ENCODE data around the gene CXCL10.

CXCL10 gene

GRCh38 chr4:76035141-76035540 is 11.8 kb upstream of the CXCL10 start:
- Histone ChIP-seq H3K27ac (no peak overlapping the region), H3K4me3 (no peak overlapping the region)

- no peak overlapping the region for H3K4me3 ChIP-seq
- H3K27ac ChIP-seq, result no peak overlapping the region
These were observed 6.0 kb upstream of the CXCL10 start for GRCh38 chr4:76029300-76029699.

- H3K4me3 ChIP-seq, result peak overlapping the region in 3 of 7 experiments; percentile 3 to 14 (median 10)
- H3K27ac ChIP-seq, result peak overlapping the region in 5 of 21 experiments; percentile 30 to 67 (median 33)
These were observed 5.1 kb upstream of the CXCL10 start for GRCh38 chr4:76028350-76028765.

GRCh38 chr4:76024065-76024464 is 768 bp upstream of the CXCL10 start:
- H3K4me3 ChIP-seq, result no peak overlapping the region
- H3K27ac ChIP-seq, result no peak overlapping the region

- no peak overlapping the region for H3K27ac ChIP-seq
- no peak overlapping the region for H3K4me3 ChIP-seq
These were observed 620 bp downstream of the CXCL10 start for GRCh38 chr4:76022677-76023076.

DNA sequence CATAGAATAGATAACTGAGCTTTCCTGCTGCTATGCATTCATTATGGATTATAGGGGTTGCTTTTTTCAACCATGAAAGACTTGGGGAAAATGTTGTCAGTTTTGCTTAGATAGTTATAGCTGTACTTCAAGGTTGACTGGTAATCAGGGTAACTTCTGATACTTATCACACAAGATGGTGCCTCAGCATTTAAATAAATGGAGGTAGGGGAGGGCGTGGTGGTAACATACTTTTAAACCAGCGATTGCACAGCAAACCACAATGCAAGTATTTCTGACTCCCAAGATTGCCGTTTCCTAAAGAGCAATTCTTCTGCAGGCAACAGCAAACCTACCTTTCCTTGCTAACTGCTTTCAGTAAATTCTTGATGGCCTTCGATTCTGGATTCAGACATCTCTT is 1.3 kb downstream of the CXCL10 start:
- H3K4me3 ChIP-seq, result no peak overlapping the region
- H3K27ac ChIP-seq, result no peak overlapping the region

DNA sequence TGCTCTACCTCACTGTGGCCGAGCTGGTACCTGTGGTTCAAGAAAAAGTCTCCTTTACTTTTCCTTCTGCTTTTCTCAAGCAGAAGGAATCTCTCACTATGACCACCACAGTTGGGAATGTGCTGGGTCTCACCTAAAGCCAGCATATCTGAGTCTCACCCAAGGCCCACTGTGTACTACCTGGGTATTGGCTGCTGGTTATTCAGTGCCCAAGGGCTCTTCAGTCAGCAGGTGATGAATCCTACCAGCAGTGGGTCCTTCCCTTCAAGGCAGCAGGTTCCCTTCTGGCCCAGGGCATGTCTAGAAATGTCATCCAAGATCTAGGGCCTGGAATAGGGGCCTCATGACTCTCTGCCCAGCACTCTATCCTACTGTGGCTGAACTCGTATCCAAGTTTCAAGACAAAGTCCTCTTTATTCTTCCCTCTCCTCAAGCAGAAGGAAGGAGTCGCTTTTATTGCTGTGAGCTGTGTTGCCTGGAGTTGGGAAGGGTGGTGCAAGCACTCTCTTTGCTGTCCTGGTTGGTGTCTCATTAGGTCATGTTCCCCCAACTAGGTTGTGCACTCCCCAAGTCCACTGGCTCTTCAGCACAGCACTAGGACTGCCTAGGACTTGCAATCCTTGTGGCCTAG is 6.1 kb downstream of the CXCL10 start:
- Histone ChIP-seq H3K27ac (no peak overlapping the region), H3K4me3 (no peak overlapping the region)

DNA sequence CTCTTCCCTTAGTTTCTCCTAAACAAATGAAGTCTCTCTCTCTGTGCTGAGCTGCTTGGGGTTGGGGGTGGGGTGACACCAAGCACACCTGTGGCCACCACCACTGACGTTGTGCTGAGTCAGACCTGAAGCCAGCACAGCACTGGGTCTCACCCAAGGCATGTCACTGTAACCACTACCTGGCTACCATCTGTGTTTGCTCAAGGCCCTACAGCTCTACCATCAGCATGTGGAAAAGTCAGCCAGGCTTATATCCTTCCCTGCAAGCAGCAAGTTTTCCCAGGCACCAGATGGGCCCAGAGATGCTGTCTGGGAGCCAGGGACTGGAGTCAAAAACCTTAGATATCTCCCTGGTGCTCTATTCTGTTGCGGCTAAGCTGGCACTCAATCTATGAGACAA is 6.9 kb downstream of the CXCL10 start:
- H3K4me3 ChIP-seq, result no peak overlapping the region
- H3K27ac ChIP-seq, result no peak overlapping the region

GRCh38 chr4:76013540-76013939 is 9.8 kb downstream of the CXCL10 start:
- Histone ChIP-seq H3K4me3 (no peak overlapping the region), H3K27ac (no peak overlapping the region)

- H3K27ac ChIP-seq, result peak overlapping the region in 19 of 21 experiments; percentile 4 to 85 (median 70)
These were observed 10.9 kb downstream of the CXCL10 start for GRCh38 chr4:76012388-76012801.

DNA sequence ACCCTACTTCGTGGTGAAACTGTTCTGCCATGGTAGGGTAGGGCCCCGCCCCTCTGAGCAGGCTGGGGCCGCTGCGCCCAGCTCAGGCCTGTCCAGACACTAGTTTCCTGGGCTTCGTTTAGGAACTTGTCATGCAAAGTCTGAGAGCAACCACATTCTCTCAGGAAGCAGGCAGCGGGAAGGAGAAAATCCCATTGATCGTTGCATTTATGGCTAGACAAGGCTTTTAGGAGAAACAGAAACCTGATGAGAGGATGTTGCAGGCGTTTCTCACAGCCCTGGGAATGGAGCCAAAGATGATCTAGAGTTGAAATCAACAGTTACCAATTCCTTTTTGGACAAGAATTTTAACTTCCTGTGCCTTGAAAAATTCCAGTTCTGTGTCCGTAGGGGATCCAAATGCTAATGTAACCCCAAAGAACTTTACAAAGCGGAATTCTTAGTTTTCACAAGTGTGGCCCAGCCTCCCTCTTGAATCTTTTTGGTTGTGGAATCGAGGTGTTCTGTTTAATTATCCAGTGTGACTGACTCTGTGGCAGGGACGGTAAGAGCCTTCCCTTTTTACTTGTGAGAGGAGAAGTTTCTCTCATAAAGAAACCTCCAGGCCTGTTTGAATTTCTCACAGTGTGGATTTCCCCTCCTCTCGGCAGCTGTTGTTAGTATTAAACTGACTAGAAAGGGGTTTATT is 11.5 kb downstream of the CXCL10 start:
- Histone ChIP-seq H3K4me3 (no peak overlapping the region), H3K27ac (peak overlapping the region in 20 of 21 experiments; percentile 4 to 85 (median 68))

More at GRCh38 chr4:76012388-76012801, 10.9 kb downstream of the CXCL10 start:
- no peak overlapping the region for H3K4me3 ChIP-seq

- Histone ChIP-seq H3K27ac (peak overlapping the region in 18 of 21 experiments; percentile 4 to 85 (median 70)), H3K4me3 (no peak overlapping the region)
These were observed 12.2 kb downstream of the CXCL10 start for GRCh38 chr4:76011018-76011670.

DNA sequence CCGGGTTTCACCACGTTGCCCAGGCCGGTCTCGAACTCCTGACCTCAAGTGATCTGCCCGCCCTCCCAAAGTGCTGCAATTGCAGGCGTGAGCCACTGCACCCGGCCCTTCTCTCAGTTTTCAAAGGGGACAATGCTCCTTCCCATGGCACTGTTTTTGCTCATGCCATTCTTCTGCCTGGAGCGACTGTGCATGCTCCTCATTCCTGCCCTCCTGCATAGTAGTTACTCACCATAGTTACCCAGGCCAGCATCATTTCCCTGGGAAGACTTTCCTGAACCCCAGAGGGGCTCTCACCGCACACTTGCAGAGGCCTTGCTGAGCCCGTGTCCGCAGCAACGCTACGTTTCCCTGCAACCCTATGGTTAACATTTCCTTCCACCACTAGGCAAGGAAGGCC is 12.7 kb downstream of the CXCL10 start:
- Histone ChIP-seq H3K27ac (no peak overlapping the region), H3K4me3 (no peak overlapping the region)

DNA sequence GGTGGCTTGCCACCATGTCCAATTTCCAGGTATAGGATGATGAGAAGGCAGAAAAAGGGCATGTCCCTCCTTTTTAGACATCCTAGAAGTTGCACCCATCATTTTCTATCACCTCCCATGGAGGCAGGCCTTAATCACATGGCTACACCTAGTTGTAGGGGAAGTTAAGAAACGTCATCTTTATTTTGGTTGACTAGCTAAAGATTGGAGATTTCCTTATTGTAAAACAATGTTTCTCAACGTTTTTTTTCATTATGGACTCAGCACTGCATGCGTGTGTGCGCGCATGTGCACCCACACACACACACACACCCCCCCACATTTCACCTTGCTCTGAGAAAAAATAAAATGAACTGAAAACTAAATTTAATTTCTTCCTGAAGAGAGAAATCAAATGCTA is 14.0 kb downstream of the CXCL10 start:
- Histone ChIP-seq H3K4me3 (no peak overlapping the region), H3K27ac (no peak overlapping the region)

DNA sequence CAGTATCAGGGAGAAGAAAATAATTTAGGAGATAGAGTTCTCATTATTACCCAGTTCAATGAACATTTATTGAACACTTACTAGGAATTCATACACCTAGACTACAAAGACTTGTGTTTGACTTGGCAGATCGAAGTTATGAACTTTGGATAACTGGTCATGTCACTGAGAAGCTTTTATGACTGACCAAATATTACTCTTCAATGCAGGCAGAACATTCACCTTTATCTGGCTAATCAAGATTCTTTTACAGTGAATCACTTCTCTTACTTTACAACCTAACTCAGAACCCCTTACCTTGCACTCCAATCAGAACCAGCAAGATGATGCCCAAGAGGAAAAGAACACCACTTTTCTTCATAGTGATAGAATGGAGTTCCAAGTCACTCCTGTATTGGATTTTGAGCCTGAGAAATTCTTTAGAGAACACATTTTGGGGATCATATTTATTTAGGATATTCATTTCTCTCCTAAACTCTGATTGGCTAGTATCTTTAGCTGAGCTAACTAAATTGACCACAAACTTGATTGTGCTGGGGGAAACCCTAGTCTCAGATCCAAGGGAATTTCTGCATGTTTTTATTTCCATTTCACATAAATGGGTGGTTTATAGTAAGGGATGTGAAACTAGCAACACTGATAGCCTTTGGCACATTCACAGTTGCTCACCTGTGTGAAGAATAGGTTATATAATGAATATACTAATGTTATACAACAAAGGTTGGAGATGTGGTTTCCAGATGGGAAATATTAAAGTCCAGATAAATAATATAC is 16.0 kb downstream of the CXCL10 start, which contains the start of gene CXCL9:
CXCL9 (minus strand) TSS at position 421 of the 774 bp plus-strand sequence; CDS start at position 361, 60 bp downstream.
- Histone ChIP-seq H3K27ac (no peak within 1 kb of the TSS), H3K4me3 (no peak within 1 kb of the TSS)

DNA sequence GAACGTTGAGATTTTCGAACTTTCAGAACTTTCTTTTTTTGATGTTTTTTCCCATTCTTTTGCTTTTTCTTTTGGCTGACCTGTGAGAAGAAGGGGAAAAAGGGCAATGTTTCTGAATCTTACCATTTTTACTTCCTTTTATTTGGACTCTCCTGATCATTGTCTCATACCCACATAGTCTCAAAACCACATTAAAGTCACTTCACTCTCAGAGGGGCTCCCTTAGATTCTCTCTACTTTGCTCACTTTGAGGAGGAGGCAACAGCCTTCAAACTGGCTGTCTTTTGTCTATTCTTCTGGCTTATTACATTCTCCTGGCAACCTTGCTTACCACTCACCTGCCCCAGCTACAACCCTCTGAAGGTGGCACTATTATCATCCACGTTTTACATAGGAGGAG is 19.7 kb downstream of the CXCL10 start:
- no peak overlapping the region for H3K27ac ChIP-seq
- no peak overlapping the region for H3K4me3 ChIP-seq

DNA sequence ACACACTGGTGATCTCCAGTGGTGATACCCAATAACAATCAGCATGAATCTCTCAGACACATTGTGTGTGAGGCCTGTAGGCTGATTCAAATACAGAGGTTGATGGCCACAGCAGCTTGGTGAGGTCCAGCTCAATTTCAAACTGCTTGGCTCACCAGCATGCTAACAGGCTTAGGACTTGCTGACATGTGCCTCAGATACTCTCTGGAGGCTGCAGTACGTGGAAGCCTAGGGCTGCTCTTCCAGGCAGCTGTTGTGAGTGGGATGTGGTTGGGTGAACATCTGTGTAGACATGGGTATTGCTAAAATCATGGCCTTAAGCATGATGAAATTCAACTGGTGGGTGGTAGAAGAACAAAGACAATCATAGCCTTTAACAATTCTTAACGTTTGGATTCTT is 20.3 kb downstream of the CXCL10 start:
- H3K27ac ChIP-seq, result no peak overlapping the region
- H3K4me3 ChIP-seq, result no peak overlapping the region

- no peak overlapping the region for H3K27ac ChIP-seq
These were observed 21.1 kb downstream of the CXCL10 start for GRCh38 chr4:76002176-76002575.

GRCh38 chr4:76001700-76002099 is 21.6 kb downstream of the CXCL10 start:
- Histone ChIP-seq H3K4me3 (no peak overlapping the region), H3K27ac (no peak overlapping the region)

More at GRCh38 chr4:76002176-76002575, 21.1 kb downstream of the CXCL10 start:
- no peak overlapping the region for H3K4me3 ChIP-seq

GRCh38 chr4:76000279-76000678 is 23.0 kb downstream of the CXCL10 start:
- H3K4me3 ChIP-seq, result no peak overlapping the region
- no peak overlapping the region for H3K27ac ChIP-seq

Data from skin epidermis (tissue), 12 donors.